Naive thymus-derived CD8-positive, alpha-beta T cell (primary cell): ENCODE measurements around the gene CD58. TPM values are rescaled to one million over a fixed set of nuclear protein-coding genes. Genes with fewer than 3 reads are reported as not detected.

ENCODE experiments used
- ATAC-seq, 2 donors: fragments of 150-1000 bp; cut with Tn5 transposase in 1 of 2; sonication (Bioruptor Pico), chemical (Tn5 transposase) in 1 of 2; 1 replicate in 1 of 2; 2 replicates in 1 of 2; pipeline ENCODE4 v1.10.0; 2021; ENCODE audit warnings: mild to moderate bottlenecking in 2 of 2, moderate library complexity in 2 of 2
- POLR2A ChIA-PET: fragments of 350-600 bp; sonication (Branson Sonifier 250); formaldehyde crosslinking; loops from one replicate; lab custom pipeline; 2021; ENCODE audit warnings: antibody characterized with exemption; lab: Charles Lee
- DNase-seq, 10 donors: peaks; one replicate each; pipeline versions ENCODE4 v3.0.0 to v3.0.0-alpha.2; 2020 to 2022
- H3K27ac Mint-ChIP-seq, 10 donors: one replicate each; pipeline ENCODE4 v1.8.0; 2020 to 2022; ENCODE audit warnings: mild to moderate bottlenecking in 10 of 10, mixed read lengths in 10 of 10, moderate library complexity in 4 of 10, inconsistent platforms in 1 of 10
- H3K27me3 Mint-ChIP-seq, 5 donors: one replicate each; pipeline ENCODE4 v1.8.0; 2021 to 2022; ENCODE audit warnings: mixed read lengths in 5 of 5
- H3K36me3 Mint-ChIP-seq, 3 donors: one replicate each; pipeline ENCODE4 v1.8.0; 2020 to 2022; ENCODE audit warnings: mixed read lengths in 3 of 3, mild to moderate bottlenecking in 2 of 3, inconsistent platforms in 1 of 3
- H3K4me1 Mint-ChIP-seq, 4 donors: one replicate each; pipeline ENCODE4 v1.8.0; 2021 to 2022; ENCODE audit warnings: mixed read lengths in 4 of 4
- H3K4me3 Mint-ChIP-seq, 10 donors: one replicate each; pipeline ENCODE4 v1.8.0; 2020 to 2022; ENCODE audit warnings: mild to moderate bottlenecking in 10 of 10, mixed read lengths in 10 of 10, moderate library complexity in 6 of 10, inconsistent platforms in 1 of 10
- H3K9me3 Mint-ChIP-seq, 9 donors: one replicate each; pipeline ENCODE4 v1.8.0; 2020 to 2022; ENCODE audit warnings: mixed read lengths in 9 of 9, mild to moderate bottlenecking in 3 of 9, inconsistent platforms in 1 of 9, moderate library complexity in 1 of 9
- polyA plus RNA-seq, 3 donors: library from polyadenylated mRNA; unstranded; fragments of 300-500 nt; fragmentation: Illumina TruSeq; gene quantifications; one replicate each; pipeline ENCODE4 v1.2.3, GENCODE V29; 2021
- total RNA-seq, 8 experiments: library from RNA in 2 of 8; stranded (reverse) in 2 of 8; gene quantifications; one replicate each; pipeline ENCODE4 v1.2.3 and lab custom pipeline; 2021 to 2026

Gene CD58
- total and polyA plus RNA-seq, 5 experiments from 2014 or later: 1.7 to 16.0 (median 4.8) TPM

DNA sequence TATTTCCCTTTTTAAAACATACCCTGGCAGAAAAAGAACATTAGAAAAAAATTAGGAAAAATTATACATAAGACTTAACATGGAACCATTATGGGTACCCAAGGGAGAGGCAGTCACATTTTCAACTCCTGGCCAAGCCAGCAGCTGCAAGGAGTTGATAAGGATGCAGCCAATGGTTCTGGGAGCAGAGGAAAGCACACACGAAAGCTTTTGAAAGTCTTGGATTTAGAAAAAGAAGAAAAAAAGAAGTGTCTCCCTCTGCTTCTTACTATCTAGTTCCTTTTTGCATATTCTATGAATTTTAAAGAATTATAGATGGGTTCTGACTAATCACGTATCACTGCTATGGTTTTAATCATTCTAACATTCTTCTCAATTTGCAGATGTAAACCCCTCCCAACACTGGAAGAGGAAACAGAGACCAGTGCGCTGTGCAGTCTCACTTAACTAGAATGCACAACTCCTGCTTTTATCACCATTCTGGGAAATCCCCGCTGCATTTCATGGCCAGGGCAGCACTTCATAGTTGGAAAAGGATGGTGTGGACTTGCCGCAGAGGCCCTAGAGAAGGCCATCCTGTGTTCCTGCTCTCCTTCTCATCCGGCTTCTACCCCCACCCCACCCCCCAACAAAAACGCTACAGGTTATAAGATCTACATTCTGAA, 2.7 kb upstream of the CD58 start:
- Mint-ChIP-seq H3K4me1 (peaks cover 8 to 34% (median 26%) of the 10 kb centered on the region in 4 donors), H3K4me3 (no peak overlapping the region), H3K9me3 (no peaks in the 10 kb centered on the region), H3K36me3 (no peaks in the 10 kb centered on the region), H3K27me3 (peaks cover 0 to 9% (median 0%) of the 10 kb centered on the region in 5 donors), H3K27ac (peak overlapping the region in 1 of 10 donors; percentile 41)
- no peak for DNase-seq
- ATAC-seq: no peak
- POLR2A ChIA-PET: interaction anchor here (1.1 kb wide), 1 partner anchor 487 kb away, joined by 4 read pairs; the partner anchor contains the start of gene TTF2

GRCh38 chr1:116572771-116573430, 2.1 kb upstream of the CD58 start:
- H3K27ac Mint-ChIP-seq: peak overlapping the region in 1 of 10 donors; percentile 84

GRCh38 chr1:116572099-116572498, 1.3 kb upstream of the CD58 start:
- POLR2A ChIA-PET: no interaction called here
- Mint-ChIP-seq H3K27me3 (peaks cover 0 to 9% (median 0%) of the 10 kb centered on the region in 5 donors), H3K9me3 (no peaks in the 10 kb centered on the region), H3K27ac (peak overlapping the region in 7 of 10 donors; percentile 7 to 84 (median 64)), H3K4me3 (peak overlapping the region; percentile 82 to 93 (median 88)), H3K4me1 (peaks cover 8 to 40% (median 34%) of the 10 kb centered on the region in 4 donors), H3K36me3 (no peaks in the 10 kb centered on the region)
- DNase-seq (no peak), ATAC-seq (no peak)

More at GRCh38 chr1:116572771-116573430, 2.1 kb upstream of the CD58 start:
- DNase-seq (no peak), ATAC-seq (no peak)
- H3K9me3 Mint-ChIP-seq: no peaks in the 10 kb centered on the region
- H3K36me3 Mint-ChIP-seq: no peaks in the 10 kb centered on the region
- H3K27me3 Mint-ChIP-seq: peaks cover 0 to 9% (median 0%) of the 10 kb centered on the region in 5 donors
- peaks cover 8 to 39% (median 31%) of the 10 kb centered on the region in 4 donors for H3K4me1 Mint-ChIP-seq
- H3K4me3 Mint-ChIP-seq: peak overlapping the region in 3 of 10 donors; percentile 38 to 92 (median 62)
- POLR2A ChIA-PET: interaction anchor here (1.1 kb wide), 1 partner anchor 487 kb away, joined by 4 read pairs; the partner anchor contains the start of gene TTF2

DNA sequence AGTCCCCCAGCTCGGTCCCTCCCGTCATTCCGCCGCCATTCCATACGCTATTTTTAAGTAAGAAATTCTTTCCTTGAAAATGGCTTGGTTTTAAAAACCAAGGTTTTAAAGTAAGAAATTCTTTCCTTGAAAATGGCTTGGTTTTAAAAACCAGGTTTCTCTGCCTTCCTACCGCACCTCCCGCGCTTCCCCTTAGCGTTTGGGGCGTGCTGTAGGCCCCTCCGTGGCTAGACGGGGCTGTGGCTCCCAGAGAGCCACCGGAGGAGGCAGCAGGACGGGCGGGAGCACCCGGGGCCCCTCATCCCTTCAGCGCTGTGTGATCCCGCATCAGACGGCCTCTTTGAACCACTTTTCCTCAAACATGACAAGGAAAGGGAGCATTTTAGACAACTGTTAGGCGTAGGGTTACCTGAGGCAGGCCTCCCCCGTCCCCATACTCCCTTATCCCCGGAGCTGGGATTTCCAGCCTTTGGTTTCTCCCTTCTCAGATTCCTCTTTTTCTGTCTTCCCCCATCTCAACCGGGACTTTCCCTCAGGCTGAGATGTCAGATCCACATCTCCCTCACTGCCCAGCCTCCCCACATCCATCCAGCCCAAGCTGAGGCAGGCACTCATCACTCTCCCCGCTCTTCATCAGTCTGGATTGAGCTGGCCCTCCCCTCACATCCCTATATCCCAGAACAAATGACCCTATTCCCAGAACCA, 541 bp upstream of the CD58 start:
- H3K36me3 Mint-ChIP-seq: no peaks in the 10 kb centered on the region
- peaks cover 10 to 44% (median 34%) of the 10 kb centered on the region in 4 donors for H3K4me1 Mint-ChIP-seq
- no peaks in the 10 kb centered on the region for H3K9me3 Mint-ChIP-seq
- no peak for ATAC-seq
- H3K4me3 Mint-ChIP-seq: peak overlapping the region; percentile 82 to 93 (median 88)
- peak overlapping the region; percentile 44 to 87 (median 74) for H3K27ac Mint-ChIP-seq
- peak in 1 of 10 donors; percentile 2 for DNase-seq
- POLR2A ChIA-PET: no interaction called here
- H3K27me3 Mint-ChIP-seq: peaks cover 0 to 9% (median 0%) of the 10 kb centered on the region in 5 donors

GRCh38 chr1:116569776-116570357, 959 bp downstream of the CD58 start:
- peaks cover 0 to 9% (median 1%) of the 10 kb centered on the region in 5 donors for H3K27me3 Mint-ChIP-seq
- H3K4me1 Mint-ChIP-seq: peaks cover 12 to 50% (median 34%) of the 10 kb centered on the region in 4 donors
- peak overlapping the region; percentile 15 to 92 (median 81) for H3K27ac Mint-ChIP-seq
- no peaks in the 10 kb centered on the region for H3K36me3 Mint-ChIP-seq
- DNase-seq (peak in 3 of 10 donors; percentile 7 to 18 (median 9)), ATAC-seq (peak; percentile 5 to 10)
- peak overlapping the region; percentile 82 to 93 (median 88) for H3K4me3 Mint-ChIP-seq
- peaks cover 0 to 2% (median 0%) of the 10 kb centered on the region in 9 donors for H3K9me3 Mint-ChIP-seq
- POLR2A ChIA-PET: interaction anchor here (0.6 kb wide), 1 partner anchor 246 kb away, joined by 4 read pairs; no protein-coding TSS in a partner anchor

- POLR2A ChIA-PET: interaction anchor here (0.6 kb wide), 3 partner anchors 246 to 560 kb away, joined by 3 to 4 read pairs (median 3); no protein-coding TSS in a partner anchor
- ATAC-seq (no peak), DNase-seq (no peak)
- Mint-ChIP-seq H3K4me3 (peak overlapping the region in 8 of 10 donors; percentile 82 to 93 (median 88)), H3K27me3 (peaks cover 0 to 9% (median 0%) of the 10 kb centered on the region in 5 donors), H3K9me3 (peaks cover 0 to 4% (median 0%) of the 10 kb centered on the region in 9 donors), H3K36me3 (peaks cover 0 to under 1% (median 0%) of the 10 kb centered on the region in 3 donors), H3K4me1 (peaks cover 12 to 49% (median 30%) of the 10 kb centered on the region in 4 donors), H3K27ac (peak overlapping the region in 8 of 10 donors; percentile 15 to 92 (median 56))
These were observed 1.5 kb downstream of the CD58 start for GRCh38 chr1:116569381-116569670.

- H3K4me1 Mint-ChIP-seq: peaks cover 12 to 49% (median 30%) of the 10 kb centered on the region in 4 donors
- peak overlapping the region in 9 of 10 donors; percentile 17 to 93 (median 85) for H3K4me3 Mint-ChIP-seq
- ATAC-seq (no peak), DNase-seq (no peak)
- H3K27ac Mint-ChIP-seq: peak overlapping the region in 5 of 10 donors; percentile 31 to 91 (median 65)
- POLR2A ChIA-PET: interaction anchor here (0.6 kb wide), 2 partner anchors 450 to 560 kb away, joined by 3 read pairs; no protein-coding TSS in a partner anchor
- H3K36me3 Mint-ChIP-seq: peaks cover 0 to 5% (median 0%) of the 10 kb centered on the region in 3 donors
- H3K27me3 Mint-ChIP-seq: peaks cover 0 to 9% (median 0%) of the 10 kb centered on the region in 5 donors
- peaks cover 0 to 7% (median 2%) of the 10 kb centered on the region in 9 donors for H3K9me3 Mint-ChIP-seq
These were observed 2.0 kb downstream of the CD58 start for GRCh38 chr1:116568662-116569380.

DNA sequence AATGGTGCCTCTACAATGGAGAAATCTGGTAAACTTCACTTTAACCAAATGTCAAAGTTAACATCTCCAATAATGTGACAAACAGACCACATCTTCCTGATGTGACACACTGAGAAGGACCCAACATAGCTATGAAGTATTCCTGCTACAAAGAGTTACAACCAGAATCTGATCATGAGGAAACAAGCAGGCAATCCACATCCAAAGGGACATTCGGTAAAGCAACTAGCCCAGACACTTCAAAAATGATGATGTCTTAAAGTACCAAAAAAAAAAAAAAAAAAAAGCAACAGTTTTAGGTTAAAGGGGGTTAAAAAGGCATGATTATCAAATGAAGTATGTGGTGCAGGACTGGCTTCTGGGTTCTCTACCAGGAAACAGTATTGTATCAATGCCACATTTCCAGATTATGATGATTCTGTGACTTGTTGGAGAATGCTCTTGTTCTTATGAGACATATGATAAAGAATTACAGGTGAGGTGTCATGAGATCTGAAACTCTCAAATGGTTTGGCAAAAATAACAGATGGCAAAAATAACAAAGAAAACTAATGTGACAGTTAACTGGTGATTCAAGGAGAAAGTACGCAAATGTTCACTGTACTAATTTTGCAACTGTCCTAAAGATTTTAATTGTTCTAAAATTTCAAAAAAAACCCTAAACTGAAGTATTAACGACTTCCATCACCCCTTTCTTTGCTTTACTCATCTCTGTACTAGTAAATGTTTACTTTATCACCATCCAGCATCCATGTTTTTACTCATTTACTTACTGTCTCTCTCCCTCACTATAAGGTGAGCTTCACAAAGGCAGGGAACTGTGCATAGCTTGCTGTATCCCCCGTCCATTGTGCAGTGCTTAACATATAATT, 2.8 kb downstream of the CD58 start:
- DNase-seq (no peak), ATAC-seq (no peak)
- peak overlapping the region in 3 of 10 donors; percentile 26 to 77 (median 72) for H3K27ac Mint-ChIP-seq
- POLR2A ChIA-PET: no interaction called here
- H3K4me3 Mint-ChIP-seq: peak overlapping the region in 3 of 10 donors; percentile 92 to 93 (median 92)
- H3K27me3 Mint-ChIP-seq: peaks cover 0 to 9% (median 0%) of the 10 kb centered on the region in 5 donors
- peaks cover 0 to 7% (median 2%) of the 10 kb centered on the region in 9 donors for H3K9me3 Mint-ChIP-seq
- peaks cover 0 to 5% (median 0%) of the 10 kb centered on the region in 3 donors for H3K36me3 Mint-ChIP-seq
- H3K4me1 Mint-ChIP-seq: peaks cover 12 to 50% (median 30%) of the 10 kb centered on the region in 4 donors

DNA sequence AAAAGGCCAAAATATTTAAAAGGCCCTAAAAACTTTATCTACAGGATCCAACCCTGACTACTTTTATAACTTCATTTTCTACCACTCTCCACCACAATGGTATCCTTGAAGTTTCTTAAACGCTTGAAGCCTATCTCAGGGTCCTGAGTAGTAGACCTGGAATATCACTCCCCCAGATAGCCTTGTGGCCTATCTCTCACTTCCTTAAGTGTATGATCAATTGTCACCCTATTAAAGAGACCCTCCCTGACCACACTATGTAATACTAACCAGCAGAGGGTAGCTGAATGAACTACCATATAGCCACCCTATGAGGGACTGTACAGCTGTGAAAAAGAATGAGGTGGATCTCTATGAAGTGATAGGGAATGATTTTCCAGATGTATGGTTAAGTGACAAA, 5.6 kb downstream of the CD58 start:
- Mint-ChIP-seq H3K9me3 (peaks cover 0 to 11% (median 4%) of the 10 kb centered on the region in 9 donors), H3K27ac (peak overlapping the region in 1 of 10 donors; percentile 4), H3K27me3 (peaks cover 0 to 4% (median 0%) of the 10 kb centered on the region in 5 donors), H3K4me3 (no peak overlapping the region), H3K36me3 (peaks cover 0 to 5% (median 0%) of the 10 kb centered on the region in 3 donors), H3K4me1 (peaks cover 9 to 60% (median 21%) of the 10 kb centered on the region in 4 donors)
- DNase-seq (no peak), ATAC-seq (no peak)
- POLR2A ChIA-PET: no interaction called here

GRCh38 chr1:116564426-116564825, 6.4 kb downstream of the CD58 start:
- POLR2A ChIA-PET: no interaction called here
- Mint-ChIP-seq H3K27me3 (peaks cover 0 to 4% (median 0%) of the 10 kb centered on the region in 5 donors), H3K27ac (no peak overlapping the region), H3K9me3 (peaks cover 0 to 11% (median 4%) of the 10 kb centered on the region in 9 donors), H3K4me1 (peaks cover 4 to 58% (median 15%) of the 10 kb centered on the region in 4 donors), H3K4me3 (no peak overlapping the region), H3K36me3 (peaks cover 0 to 5% (median 0%) of the 10 kb centered on the region in 3 donors)
- DNase-seq: no peak
- no peak for ATAC-seq
